Measurements from ENCODE around the gene TMEM260. TPM values are rescaled to one million over a fixed set of nuclear protein-coding genes. Genes with fewer than 3 reads are reported as not detected.

TMEM260 gene
- total RNA-seq = 10.8 and 16.2 TPM in 2 replicates

DNA sequence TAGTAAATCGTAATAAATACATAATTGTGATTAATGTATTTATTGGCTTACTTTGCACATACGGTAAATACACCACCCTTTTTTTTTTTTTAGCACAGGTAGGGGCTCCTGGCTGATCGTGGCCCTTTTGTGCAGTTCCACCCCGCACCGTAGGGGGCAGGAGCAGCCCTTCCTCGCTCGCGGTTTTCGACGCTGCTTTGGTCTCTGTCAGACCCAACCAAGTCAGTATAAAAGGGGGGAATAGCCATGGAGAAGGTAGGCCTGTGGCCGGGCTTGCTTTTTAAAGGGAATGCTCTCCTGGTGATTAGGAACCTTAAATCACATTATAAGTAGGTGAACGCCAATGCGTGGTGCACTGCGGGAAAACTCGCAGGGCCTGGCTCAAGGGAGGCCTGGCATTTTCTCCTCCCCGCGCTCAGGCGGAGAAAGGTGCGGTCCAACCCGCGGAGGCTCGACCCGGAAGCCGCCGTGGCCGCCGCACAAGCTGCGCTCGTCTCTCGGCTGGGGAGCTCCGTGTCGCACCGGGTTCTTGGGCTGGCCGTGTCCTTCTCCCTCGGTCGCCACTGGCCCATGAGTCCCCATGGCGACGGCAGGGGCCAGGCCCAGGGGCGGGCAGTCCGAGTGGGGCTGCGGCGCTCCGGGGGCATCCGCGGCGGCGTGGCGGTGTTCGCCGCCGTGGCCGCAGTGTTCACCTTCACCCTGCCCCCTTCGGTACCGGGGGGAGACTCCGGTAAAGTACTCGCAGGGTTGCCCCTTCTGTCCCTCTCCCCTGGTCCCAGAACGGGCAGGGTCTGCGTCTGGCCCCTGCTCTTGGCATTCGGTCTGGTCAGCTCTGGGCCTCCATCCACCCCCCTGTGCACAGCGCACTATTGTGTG is at the start of gene TMEM260:
TSS of gene TMEM260 (plus strand) at position 454 of the 876 bp plus-strand sequence. CDS start at position 571, 117 bp downstream.

Other genes starting within 250 kb of the TMEM260 start
- gene OTX2, start 230.7 kb downstream of the TMEM260 start, total RNA-seq = not detected in 2 replicates